B cell (primary cell): Measurements from ENCODE around the gene ARL5A. TPM values are rescaled to one million over a fixed set of nuclear protein-coding genes. Genes with fewer than 3 reads are reported as not detected.

ENCODE experiments used
- ATAC-seq: fragments of 200-7000 bp; cut with Tn5 transposase; one replicate; pipeline ENCODE4 v1.10.0; 2021; ENCODE audit warnings: low read depth, mild to moderate bottlenecking, moderate number of reproducible peaks, moderate library complexity
- CTCF ChIA-PET: fragments of 350-600 bp; sonication (Branson Sonifier 250); formaldehyde crosslinking; loops from one replicate; lab custom pipeline; 2021; ENCODE audit warnings: antibody characterized with exemption, inconsistent platforms; lab: Charles Lee
- POLR2A ChIA-PET: fragments of 350-600 bp; sonication (Branson Sonifier 250); formaldehyde crosslinking; loops from one replicate; lab custom pipeline; 2021; ENCODE audit warnings: antibody characterized with exemption; lab: Charles Lee
- DNase-seq: peaks from one replicate; pipeline ENCODE4 v3.0.0; 2013
- H2AFZ ChIP-seq: 2 replicates; pipeline ENCODE4 v1.6.1; 2012; ENCODE audit warnings: mild to moderate bottlenecking, low read depth, low read length; ENCODE audit not compliant: insufficient read depth, poor library complexity, severe bottlenecking
- H3K27ac ChIP-seq, 2 donors: 1 replicate in 1 of 2; 2 replicates in 1 of 2; pipeline ENCODE4 v1.5.1; 2012 to 2013; ENCODE audit warnings: low read length in 2 of 2, mild to moderate bottlenecking in 2 of 2, moderate library complexity in 1 of 2
- H3K27me3 ChIP-seq, 4 experiments: fragments of 200-600 bp in 1 of 4; sonication (generic) in 1 of 4; replicated peaks in 1 of 4; 1 replicate in 2 of 4; 2 replicates in 2 of 4; pipeline versions ENCODE4 v1.6.1 to v1.7.0; 2013 to 2016; ENCODE audit warnings: low read length in 3 of 4, mild to moderate bottlenecking in 2 of 4, mixed read lengths in 1 of 4, moderate library complexity in 1 of 4; ENCODE audit not compliant: insufficient read depth in 4 of 4, control insufficient read depth in 3 of 4; ENCODE audit errors: control extremely low read depth in 1 of 4
- H3K36me3 ChIP-seq, 2 experiments: replicated peaks in 1 of 2; 1 replicate in 1 of 2; 2 replicates in 1 of 2; pipeline versions ENCODE4 v1.6.1 to v1.7.1; 2013; ENCODE audit warnings: low read length in 1 of 2; ENCODE audit not compliant: insufficient read depth in 2 of 2, control insufficient read depth in 1 of 2; ENCODE audit errors: control extremely low read depth in 1 of 2, extremely low read depth in 1 of 2
- H3K4me1 ChIP-seq, 2 donors: fragments of 200-600 bp in 1 of 2; sonication (generic) in 1 of 2; 1 replicate in 1 of 2; 2 replicates in 1 of 2; pipeline versions ENCODE4 v1.5.1 to v1.6.1; 2013 to 2017; ENCODE audit warnings: low read length in 2 of 2; ENCODE audit not compliant: control insufficient read depth in 2 of 2, insufficient read depth in 2 of 2
- H3K4me2 ChIP-seq: replicated peaks from 2 replicates; pipeline ENCODE3; 2012; ENCODE audit warnings: mild to moderate bottlenecking, low read depth, low read length; ENCODE audit not compliant: poor library complexity, severe bottlenecking
- H3K4me3 ChIP-seq, 5 experiments: fragments of 200-600 bp in 1 of 5; sonication (generic) in 1 of 5; 1 replicate in 3 of 5; 2 replicates in 2 of 5; pipeline versions ENCODE4 v1.5.1 to v1.7.0; 2011 to 2016; ENCODE audit warnings: low read length in 4 of 5, mild to moderate bottlenecking in 4 of 5, low read depth in 2 of 5, control low read depth in 1 of 5, moderate library complexity in 1 of 5; ENCODE audit not compliant: insufficient read depth in 1 of 5; ENCODE audit errors: control extremely low read depth in 1 of 5, extremely low read depth in 1 of 5
- H3K79me2 ChIP-seq: fragments of 200-600 bp; sonication (generic); one replicate; pipeline ENCODE4 v1.6.0; 2016; ENCODE audit warnings: low read length; ENCODE audit not compliant: control insufficient read depth, insufficient read depth
- H3K9ac ChIP-seq: fragments of 200-600 bp; sonication (generic); 2 replicates; pipeline ENCODE4 v1.6.1; 2017; ENCODE audit warnings: mild to moderate bottlenecking, low read length, moderate library complexity
- H3K9me3 ChIP-seq, 3 donors: one replicate each; pipeline versions ENCODE4 v1.6.1 to v1.7.1; 2013; ENCODE audit warnings: low read length in 2 of 3; ENCODE audit not compliant: control insufficient read depth in 2 of 3, insufficient read depth in 1 of 3; ENCODE audit errors: control extremely low read depth in 1 of 3
- H4K20me1 ChIP-seq: 2 replicates; pipeline ENCODE4 v1.6.0; 2012; ENCODE audit warnings: mild to moderate bottlenecking, low read length; ENCODE audit not compliant: insufficient read depth, control insufficient read depth, poor library complexity, severe bottlenecking
- H3K27ac Mint-ChIP-seq: one replicate; pipeline ENCODE4 v1.8.0; 2021; ENCODE audit warnings: mixed read lengths
- H3K27me3 Mint-ChIP-seq: one replicate; pipeline ENCODE4 v1.8.0; 2021; ENCODE audit warnings: mixed read lengths
- H3K4me1 Mint-ChIP-seq: one replicate; pipeline ENCODE4 v1.8.0; 2021; ENCODE audit warnings: mixed read lengths
- H3K4me3 Mint-ChIP-seq: one replicate; pipeline ENCODE4 v1.8.0; 2021; ENCODE audit warnings: mixed read lengths
- H3K9me3 Mint-ChIP-seq: one replicate; pipeline ENCODE4 v1.8.0; 2022; ENCODE audit warnings: mixed read lengths; ENCODE audit not compliant: insufficient read depth
- EZH2 ChIP-seq: IDR thresholded peaks from 2 replicates; pipeline ENCODE4 v1.6.1; 2012; ENCODE audit warnings: borderline replicate concordance, low read depth, mild to moderate bottlenecking, moderate library complexity, low read length; ENCODE audit not compliant: insufficient read depth, poor library complexity, severe bottlenecking
- WGBS: methylation state at CpG from one replicate; pipeline ENCODE4 v1.1.5; 2013; ENCODE audit warnings: missing lambda C conversion rate; ENCODE audit not compliant: insufficient coverage; 5-methylcytosine and 5-hydroxymethylcytosine counted together
- intact Hi-C: fragments of 100-400 bp; cut with micrococcal nuclease; formaldehyde crosslinking; loops from one replicate; pipeline ENCODE4 v1.10.0; 2022
- polyA plus RNA-seq: library from polyadenylated mRNA; depleted of rRNA; stranded (reverse); fragments of >200 nt; gene quantifications from 2 replicates; pipeline ENCODE4 v1.2.3, GENCODE V29; 2012
- total RNA-seq, 2 donors: library from RNA; stranded (reverse); fragments of 120-200 nt in 1 of 2; gene quantifications; 1 replicate in 1 of 2; 2 replicates in 1 of 2; pipeline versions ENCODE4 v1.2.3 to v1.2.4, GENCODE V29; 2013 to 2022
- TF ChIP-seq, protein P1 (sequence below): fragments of 200-600 bp; IDR thresholded peaks from one replicate; pipeline ENCODE4 v1.8.0; 2022; ENCODE audit warnings: antibody characterized with exemption, mild to moderate bottlenecking

The ARL5A gene
- total and polyA plus RNA-seq, 2 donors (not counting 1 experiment from before 2014, with no cell fraction given): 18.2 to 54.1 TPM

DNA sequence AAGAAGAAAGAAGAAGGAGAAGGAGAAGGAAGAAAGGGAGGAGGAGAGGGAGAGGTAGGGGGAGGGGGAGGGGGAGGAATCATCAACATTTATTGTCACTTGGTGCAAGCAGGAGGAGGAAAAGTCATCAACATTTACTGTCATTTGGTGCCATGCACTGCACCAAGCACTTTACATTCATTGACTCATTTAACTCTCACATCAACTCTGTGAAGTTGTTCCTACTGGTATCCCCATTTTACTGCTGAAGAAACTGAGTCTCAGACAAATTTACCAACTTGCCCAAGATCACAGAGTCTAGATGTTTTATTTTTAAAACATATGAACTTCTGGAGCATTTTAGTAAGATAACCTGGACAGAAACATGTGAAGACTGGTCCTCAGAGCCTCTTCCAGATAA is 47.3 kb downstream of the ARL5A start:
- Mint-ChIP-seq H3K4me3 (no peak overlapping the region), H3K9me3 (no peaks in the 10 kb centered on the region), H3K4me1 (peaks cover 25% of the 10 kb centered on the region), H3K27ac (peak overlapping the region; percentile 32), H3K27me3 (no peaks in the 10 kb centered on the region)
- H3K9me3 ChIP-seq: peaks cover 0 to 2% (median 1%) of the 10 kb centered on the region in 3 donors
- TF ChIP-seq EZH2: no peak
- TF ChIP-seq, protein P1, sequence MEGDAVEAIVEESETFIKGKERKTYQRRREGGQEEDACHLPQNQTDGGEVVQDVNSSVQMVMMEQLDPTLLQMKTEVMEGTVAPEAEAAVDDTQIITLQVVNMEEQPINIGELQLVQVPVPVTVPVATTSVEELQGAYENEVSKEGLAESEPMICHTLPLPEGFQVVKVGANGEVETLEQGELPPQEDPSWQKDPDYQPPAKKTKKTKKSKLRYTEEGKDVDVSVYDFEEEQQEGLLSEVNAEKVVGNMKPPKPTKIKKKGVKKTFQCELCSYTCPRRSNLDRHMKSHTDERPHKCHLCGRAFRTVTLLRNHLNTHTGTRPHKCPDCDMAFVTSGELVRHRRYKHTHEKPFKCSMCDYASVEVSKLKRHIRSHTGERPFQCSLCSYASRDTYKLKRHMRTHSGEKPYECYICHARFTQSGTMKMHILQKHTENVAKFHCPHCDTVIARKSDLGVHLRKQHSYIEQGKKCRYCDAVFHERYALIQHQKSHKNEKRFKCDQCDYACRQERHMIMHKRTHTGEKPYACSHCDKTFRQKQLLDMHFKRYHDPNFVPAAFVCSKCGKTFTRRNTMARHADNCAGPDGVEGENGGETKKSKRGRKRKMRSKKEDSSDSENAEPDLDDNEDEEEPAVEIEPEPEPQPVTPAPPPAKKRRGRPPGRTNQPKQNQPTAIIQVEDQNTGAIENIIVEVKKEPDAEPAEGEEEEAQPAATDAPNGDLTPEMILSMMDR: no peak
- no peaks in the 10 kb centered on the region for H3K79me2 ChIP-seq
- peaks cover 0 to 8% of the 10 kb centered on the region in 2 donors for H3K4me1 ChIP-seq
- H3K36me3 ChIP-seq: peaks cover 7 to 9% of the 10 kb centered on the region in 2 experiments
- H4K20me1 ChIP-seq: no peaks in the 10 kb centered on the region
- H3K4me2 ChIP-seq: no peak overlapping the region
- H3K27ac ChIP-seq: no peak overlapping the region
- CTCF ChIA-PET: no interaction called here
- H3K27me3 ChIP-seq: no peaks in the 10 kb centered on the region
- ATAC-seq: no peak
- H2AFZ ChIP-seq: no peak overlapping the region
- no peak overlapping the region for H3K4me3 ChIP-seq
- intact Hi-C loops: no loop called here
- H3K9ac ChIP-seq: no peak overlapping the region
- POLR2A ChIA-PET: no interaction called here
- DNase-seq: no peak

DNA sequence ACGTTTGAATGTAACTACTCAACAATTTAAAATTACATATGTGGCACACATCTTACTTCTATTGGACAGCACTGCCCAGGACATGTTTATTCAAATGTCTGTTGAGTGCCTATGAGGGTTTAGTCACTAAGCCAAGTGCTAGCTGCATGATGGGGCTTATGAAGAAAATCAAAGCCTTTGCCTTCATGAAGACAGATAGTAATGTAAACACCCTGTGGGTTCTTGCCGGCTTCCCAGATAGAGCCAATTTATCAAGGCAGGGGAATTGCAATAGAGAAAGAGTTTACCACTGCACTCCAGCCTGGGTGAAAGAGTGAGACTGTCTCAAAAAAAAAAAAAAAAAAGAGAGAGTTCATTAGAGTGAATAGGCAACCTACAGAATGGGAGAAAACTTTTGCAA is 50.3 kb downstream of the ARL5A start:
- DNase-seq: no peak

More for the DNA sequence above, 50.3 kb downstream of the ARL5A start:
- H3K4me2 ChIP-seq: no peak overlapping the region
- TF ChIP-seq EZH2: no peak
- POLR2A ChIA-PET: interaction anchor here (0.7 kb wide), 1 partner anchor 490 kb away, joined by 3 read pairs; no protein-coding TSS in a partner anchor
- Mint-ChIP-seq H3K9me3 (no peaks in the 10 kb centered on the region), H3K4me1 (peaks cover 36% of the 10 kb centered on the region), H3K4me3 (no peak overlapping the region), H3K27ac (peak overlapping the region; percentile 46), H3K27me3 (no peaks in the 10 kb centered on the region)
- WGBS: no CpG with 5 or more reads among the region's 2 CpGs
- H3K27ac ChIP-seq: no peak overlapping the region
- H3K9me3 ChIP-seq: peaks cover under 1 to 9% (median 3%) of the 10 kb centered on the region in 3 donors
- ATAC-seq: no peak
- CTCF ChIA-PET: interaction anchor here (0.7 to 2.5 kb wide), 2 partner anchors 28 to 134 kb away, joined by 3 to 9 read pairs; no protein-coding TSS in a partner anchor
- no peak overlapping the region for H3K4me3 ChIP-seq
- H2AFZ ChIP-seq: no peak overlapping the region
- no peaks in the 10 kb centered on the region for H3K79me2 ChIP-seq
- intact Hi-C loops: loop anchor here (10.0 kb wide), 1 partner anchor 397 kb away; the partner anchor contains the start of gene STAM2
- H3K27me3 ChIP-seq: no peaks in the 10 kb centered on the region
- H4K20me1 ChIP-seq: no peaks in the 10 kb centered on the region
- H3K4me1 ChIP-seq: peaks cover 16 to 21% of the 10 kb centered on the region in 2 donors
- H3K36me3 ChIP-seq: peaks cover 0 to 5% of the 10 kb centered on the region in 2 experiments
- no peak overlapping the region for H3K9ac ChIP-seq
